Fibroblast of the aortic adventitia (primary cell): ENCODE data around the gene DGKG. TPM values are rescaled to one million over a fixed set of nuclear protein-coding genes. Genes with fewer than 3 reads are reported as not detected.

Experiments used
- DNase-seq: peaks from one replicate; pipeline ENCODE4 v3.0.0-alpha.2; 2010; ENCODE audit warnings: low read depth
- H3K4me3 ChIP-seq: 2 replicates; pipeline ENCODE4 v1.5.1; 2011; ENCODE audit warnings: low read depth, mild to moderate bottlenecking, control low read depth, low read length, moderate library complexity
- total RNA-seq: library from RNA; depleted of rRNA; stranded (reverse); fragments of >200 nt; gene quantifications from 2 replicates; pipeline ENCODE4 v1.2.3, GENCODE V29; 2012; ENCODE audit warnings: low replicate concordance
- TF ChIP-seq, protein P1 (sequence below): IDR thresholded peaks from 2 replicates; pipeline ENCODE4 v1.5.1; 2011; ENCODE audit warnings: mild to moderate bottlenecking, low read length, control low read depth, inconsistent platforms; ENCODE audit not compliant: insufficient read depth

The DGKG gene
- total RNA-seq, 1 donor: 0.27 TPM

DNA sequence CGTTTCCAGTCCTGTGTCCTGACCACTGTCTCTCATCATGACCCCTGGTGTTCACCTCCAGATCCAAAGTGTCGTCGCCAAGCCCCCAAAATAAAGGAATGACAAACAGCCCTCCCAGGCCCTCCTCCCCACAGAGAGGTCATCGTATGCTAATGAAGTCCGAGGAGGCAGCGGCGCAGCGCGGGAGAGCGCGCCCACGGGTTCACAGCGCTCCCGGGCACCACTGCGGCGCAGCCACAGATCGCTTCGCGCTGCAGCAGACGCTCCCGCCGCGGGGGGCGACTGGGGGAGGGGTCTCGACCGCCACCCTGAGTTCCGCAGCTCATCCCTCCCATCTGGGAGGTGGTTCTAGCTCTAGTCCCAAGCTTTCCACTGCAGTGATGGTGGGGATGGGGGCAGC is 1.3 kb downstream of the DGKG start:
- TF ChIP-seq, protein P1, sequence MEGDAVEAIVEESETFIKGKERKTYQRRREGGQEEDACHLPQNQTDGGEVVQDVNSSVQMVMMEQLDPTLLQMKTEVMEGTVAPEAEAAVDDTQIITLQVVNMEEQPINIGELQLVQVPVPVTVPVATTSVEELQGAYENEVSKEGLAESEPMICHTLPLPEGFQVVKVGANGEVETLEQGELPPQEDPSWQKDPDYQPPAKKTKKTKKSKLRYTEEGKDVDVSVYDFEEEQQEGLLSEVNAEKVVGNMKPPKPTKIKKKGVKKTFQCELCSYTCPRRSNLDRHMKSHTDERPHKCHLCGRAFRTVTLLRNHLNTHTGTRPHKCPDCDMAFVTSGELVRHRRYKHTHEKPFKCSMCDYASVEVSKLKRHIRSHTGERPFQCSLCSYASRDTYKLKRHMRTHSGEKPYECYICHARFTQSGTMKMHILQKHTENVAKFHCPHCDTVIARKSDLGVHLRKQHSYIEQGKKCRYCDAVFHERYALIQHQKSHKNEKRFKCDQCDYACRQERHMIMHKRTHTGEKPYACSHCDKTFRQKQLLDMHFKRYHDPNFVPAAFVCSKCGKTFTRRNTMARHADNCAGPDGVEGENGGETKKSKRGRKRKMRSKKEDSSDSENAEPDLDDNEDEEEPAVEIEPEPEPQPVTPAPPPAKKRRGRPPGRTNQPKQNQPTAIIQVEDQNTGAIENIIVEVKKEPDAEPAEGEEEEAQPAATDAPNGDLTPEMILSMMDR: no peak
- no peak for DNase-seq
- H3K4me3 ChIP-seq: no peak overlapping the region

DNA sequence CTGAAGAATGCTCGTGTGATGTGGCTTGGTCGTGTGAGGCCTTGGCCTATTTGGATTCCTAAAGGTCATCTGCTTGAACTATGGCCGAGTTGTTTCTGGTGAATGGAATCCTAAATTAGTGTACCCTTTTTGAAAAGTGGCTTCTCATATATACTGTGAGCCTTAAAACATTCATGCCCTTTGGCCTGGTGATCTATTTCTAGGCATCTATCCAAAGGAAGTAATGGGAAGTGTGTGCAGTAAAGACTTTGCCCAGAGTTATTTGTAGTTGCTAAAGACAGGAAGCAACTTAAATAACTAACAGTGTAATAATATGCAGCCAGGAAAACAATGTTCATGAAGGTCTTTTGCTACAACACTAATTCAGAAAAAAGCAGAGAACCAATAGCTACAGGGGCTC is 3.0 kb downstream of the DGKG start:
- TF ChIP-seq, protein P1: no peak
- no peak overlapping the region for H3K4me3 ChIP-seq
- no peak for DNase-seq

DNA sequence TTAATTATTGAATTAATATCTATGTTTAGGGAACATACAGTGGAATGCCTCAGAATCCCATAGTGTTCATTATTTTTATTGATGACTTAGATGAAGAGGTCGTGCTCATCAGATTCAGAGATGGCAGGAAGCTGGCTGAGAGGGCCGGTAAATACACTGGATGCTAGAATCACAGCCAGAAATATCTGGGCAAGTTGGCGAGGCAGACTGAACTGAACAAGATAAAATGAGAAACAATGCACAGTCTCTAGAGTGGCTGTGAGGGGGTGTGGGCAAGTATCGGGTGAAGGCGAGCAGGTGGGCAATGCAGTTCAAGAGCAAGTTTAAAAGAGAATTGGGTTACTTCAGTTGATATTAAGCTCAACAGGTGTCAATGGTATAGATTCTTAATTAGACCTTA is 5.9 kb downstream of the DGKG start:
- no peak for DNase-seq
- no peak overlapping the region for H3K4me3 ChIP-seq
- TF ChIP-seq, protein P1: no peak

DNA sequence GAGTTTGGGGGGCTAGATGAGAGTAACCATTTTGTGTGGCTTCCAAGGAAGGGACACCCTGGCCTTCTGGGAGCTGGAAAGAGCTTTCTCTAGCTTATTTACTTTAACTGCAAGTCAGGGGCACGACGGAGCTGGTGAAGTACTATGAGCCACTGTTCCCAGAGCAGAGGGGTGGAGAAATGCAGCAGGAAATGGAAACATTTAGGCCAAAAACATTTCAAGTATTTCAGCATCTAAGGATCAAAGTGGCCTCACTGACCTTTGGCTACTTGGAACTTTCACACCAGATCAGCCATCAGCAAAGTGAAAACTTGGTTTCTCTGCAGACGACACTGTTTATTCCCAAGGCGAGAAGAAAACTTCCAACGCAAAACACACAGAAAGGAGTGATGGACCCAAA is 7.9 kb downstream of the DGKG start:
- H3K4me3 ChIP-seq: no peak overlapping the region
- no peak for DNase-seq
- TF ChIP-seq, protein P1: no peak

DNA sequence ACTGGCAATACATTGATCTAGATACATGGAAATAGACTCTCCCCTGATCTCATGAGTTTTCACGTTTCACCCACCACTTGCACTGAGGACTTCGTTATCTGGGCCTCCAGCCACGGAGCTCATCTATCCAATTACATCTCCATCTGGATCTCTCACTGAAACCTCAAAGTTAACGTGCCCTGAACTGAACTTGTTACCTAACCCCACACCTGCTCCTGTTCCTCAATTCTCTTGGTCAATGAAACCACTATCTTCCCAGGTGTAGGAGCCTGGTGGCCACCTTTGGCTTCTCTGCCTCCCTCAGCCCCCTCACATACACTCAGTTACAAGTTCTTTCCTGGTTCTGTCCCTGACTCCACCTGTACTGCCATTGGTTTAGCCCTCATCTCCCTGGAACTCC is 9.7 kb downstream of the DGKG start:
- TF ChIP-seq, protein P1: no peak
- DNase-seq: no peak

DNA sequence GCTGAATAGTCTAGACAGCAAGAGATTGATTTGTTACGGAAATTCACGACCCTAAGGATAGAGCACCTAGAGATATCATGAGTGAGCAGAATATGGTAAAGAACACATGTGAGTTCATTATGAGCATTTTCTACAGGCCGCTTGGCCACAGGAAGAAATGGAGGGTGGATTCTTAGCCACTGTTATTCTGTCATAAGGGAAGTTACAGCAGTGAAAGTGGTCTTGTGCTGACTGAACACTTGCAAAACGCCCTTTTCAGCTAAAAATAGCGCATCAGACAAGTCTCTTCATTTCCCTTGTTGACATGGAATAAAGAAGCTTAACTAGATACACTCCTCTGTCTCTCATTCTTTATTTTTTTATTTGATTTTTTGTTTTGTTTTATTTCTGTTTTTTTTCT is 19.8 kb downstream of the DGKG start:
- H3K4me3 ChIP-seq: no peak overlapping the region
- DNase-seq: no peak
- TF ChIP-seq, protein P1: no peak

More for the DNA sequence above, 9.7 kb downstream of the DGKG start:
- H3K4me3 ChIP-seq: no peak overlapping the region

DNA sequence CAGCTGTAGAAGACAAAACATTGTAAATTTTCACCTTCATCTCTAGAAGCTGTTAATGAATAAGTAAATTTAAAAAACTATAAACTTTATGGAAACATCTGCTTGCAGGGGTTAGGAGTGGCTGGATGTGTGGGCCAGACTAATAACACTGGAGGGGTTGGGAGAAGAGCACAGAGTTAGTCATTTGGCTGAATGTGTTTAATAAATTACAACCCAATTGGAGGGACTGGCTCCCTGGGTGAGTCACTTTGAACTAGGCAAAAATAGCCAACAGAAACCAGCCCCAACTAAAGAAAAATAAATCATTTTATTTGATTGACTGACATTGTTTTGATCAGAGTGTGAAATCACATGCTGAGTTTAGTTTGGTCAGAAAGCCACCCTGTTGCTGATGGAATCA is 21.8 kb downstream of the DGKG start:
- no peak overlapping the region for H3K4me3 ChIP-seq
- DNase-seq: no peak
- TF ChIP-seq, protein P1: no peak
